GM12865 (cell line): ENCODE data around the gene PDE7B.

Source experiments
- DNase-seq: peaks from one replicate; pipeline ENCODE4 v3.0.0; 2010; ENCODE audit warnings: low read depth
- H3K4me3 ChIP-seq: 2 replicates; pipeline ENCODE4 v1.5.1; 2011; ENCODE audit warnings: mild to moderate bottlenecking, low read depth, low read length, control low read depth
- TF ChIP-seq, protein P1 (sequence below): IDR thresholded peaks from 2 replicates; pipeline ENCODE4 v1.5.1; 2011; ENCODE audit warnings: low read length, control low read depth, low read depth, inconsistent platforms; ENCODE audit not compliant: insufficient read depth; ENCODE audit errors: missing control alignments

PDE7B gene

DNA sequence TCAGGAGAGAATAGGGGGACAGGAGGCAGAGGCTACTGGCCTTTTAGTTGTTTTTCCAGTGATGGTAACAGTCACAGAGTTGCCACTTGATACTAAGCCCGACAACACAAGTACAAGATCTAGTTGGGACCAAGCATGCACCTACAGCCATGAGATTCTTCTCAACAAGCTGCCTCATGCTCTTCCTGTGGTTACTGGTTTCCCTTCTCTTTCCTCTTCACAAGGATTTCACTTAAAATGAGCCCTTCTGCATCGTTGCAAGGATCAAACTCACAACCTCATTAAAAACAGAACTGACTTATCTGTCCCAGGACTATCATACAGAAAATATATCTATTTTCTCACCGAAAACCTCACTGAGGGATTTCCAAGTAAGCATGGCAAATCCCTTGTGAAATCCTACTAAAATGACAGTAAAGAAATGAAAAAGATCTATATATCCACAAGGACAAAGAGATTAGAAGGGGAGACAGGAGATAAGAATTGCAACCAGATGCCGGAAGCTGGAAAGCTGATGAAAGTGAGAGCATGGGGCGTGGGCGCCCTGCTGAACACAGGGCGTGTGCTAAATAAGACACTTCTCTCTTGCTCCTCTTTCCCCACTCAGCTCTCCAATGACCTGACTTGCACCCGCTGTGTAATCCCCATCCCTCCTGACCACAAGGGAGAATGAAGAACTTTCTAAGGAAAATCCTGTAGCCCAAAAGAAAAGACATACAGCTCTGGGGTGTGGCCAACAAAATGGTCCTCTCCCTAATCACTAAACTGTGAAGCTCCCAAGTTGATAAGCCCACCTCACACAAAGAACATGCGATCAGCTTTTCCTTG lies 385.2 kb downstream of the PDE7B start:
- TF ChIP-seq, protein P1, sequence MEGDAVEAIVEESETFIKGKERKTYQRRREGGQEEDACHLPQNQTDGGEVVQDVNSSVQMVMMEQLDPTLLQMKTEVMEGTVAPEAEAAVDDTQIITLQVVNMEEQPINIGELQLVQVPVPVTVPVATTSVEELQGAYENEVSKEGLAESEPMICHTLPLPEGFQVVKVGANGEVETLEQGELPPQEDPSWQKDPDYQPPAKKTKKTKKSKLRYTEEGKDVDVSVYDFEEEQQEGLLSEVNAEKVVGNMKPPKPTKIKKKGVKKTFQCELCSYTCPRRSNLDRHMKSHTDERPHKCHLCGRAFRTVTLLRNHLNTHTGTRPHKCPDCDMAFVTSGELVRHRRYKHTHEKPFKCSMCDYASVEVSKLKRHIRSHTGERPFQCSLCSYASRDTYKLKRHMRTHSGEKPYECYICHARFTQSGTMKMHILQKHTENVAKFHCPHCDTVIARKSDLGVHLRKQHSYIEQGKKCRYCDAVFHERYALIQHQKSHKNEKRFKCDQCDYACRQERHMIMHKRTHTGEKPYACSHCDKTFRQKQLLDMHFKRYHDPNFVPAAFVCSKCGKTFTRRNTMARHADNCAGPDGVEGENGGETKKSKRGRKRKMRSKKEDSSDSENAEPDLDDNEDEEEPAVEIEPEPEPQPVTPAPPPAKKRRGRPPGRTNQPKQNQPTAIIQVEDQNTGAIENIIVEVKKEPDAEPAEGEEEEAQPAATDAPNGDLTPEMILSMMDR = no peak
- DNase-seq = no peak
- no peak overlapping the region for H3K4me3 ChIP-seq

DNA sequence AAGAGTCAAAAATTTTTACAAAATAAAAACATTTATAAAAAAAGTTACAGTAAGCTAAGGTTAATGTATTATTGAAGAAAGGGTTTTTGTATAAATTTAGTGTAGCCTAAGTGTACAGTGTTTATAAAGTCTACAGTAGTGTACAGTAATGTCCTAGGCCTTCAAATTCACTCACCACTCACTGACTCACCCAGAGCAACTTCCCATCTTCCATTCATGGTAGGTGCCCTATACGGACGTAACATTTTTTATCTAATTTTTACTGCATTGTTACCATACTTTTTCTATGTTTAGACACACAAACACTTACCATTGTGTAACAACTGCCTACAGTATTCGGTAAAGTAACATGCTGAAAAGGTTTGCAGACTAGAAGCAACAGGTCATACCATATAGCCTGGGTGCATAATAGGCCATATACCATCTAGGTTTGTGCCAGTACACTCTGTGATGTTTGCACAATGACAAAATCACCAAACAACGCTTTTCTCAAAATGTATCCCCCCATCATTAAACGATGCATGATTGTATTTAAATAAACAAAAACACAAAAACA lies 392.6 kb downstream of the PDE7B start:
- H3K4me3 ChIP-seq = no peak overlapping the region
- no peak for DNase-seq
- TF ChIP-seq, protein P1 = no peak
